Measurements from ENCODE around the gene HJV. TPM values are rescaled to one million over a fixed set of nuclear protein-coding genes. Genes with fewer than 3 reads are reported as not detected.
A peak's percentile ranks its signal among the peaks of the same experiment; 100 is the strongest.

The HJV gene
- total RNA-seq, 2 donors from 2014 or later: not detected

DNA sequence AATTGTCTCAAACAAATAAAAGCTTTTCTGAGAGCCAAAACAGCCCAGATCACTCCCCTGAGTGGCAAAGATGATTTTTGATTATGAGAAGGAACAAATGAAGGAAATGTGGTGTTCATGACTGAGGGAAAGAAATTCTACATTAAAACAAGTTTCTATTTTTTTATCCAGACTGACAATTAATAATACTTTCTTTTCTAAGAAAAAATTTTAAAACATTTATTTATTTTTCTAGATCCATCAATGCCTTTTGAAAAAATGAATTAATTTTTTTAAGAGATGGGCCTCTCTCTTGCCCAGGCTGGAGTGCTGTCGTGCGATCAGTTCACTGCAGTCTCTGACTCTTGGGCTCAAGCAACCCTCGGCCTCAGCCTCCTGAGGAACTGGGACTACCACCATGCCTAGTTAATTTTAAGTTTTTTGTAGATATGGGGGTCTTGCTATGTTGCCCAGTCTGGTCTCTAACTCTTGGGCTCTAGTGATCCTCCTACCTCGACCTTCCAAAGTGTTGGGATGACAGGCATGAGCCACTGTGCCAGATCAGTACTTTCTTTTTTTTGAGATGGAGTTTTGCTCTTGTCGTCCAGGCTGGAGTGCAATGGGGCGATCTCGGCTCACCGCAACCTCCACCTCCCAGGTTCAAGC is 13.9 kb downstream of the HJV start:
- ATAC-seq (no peak), DNase-seq (no peak)
- TF ChIP-seq, protein P1, sequence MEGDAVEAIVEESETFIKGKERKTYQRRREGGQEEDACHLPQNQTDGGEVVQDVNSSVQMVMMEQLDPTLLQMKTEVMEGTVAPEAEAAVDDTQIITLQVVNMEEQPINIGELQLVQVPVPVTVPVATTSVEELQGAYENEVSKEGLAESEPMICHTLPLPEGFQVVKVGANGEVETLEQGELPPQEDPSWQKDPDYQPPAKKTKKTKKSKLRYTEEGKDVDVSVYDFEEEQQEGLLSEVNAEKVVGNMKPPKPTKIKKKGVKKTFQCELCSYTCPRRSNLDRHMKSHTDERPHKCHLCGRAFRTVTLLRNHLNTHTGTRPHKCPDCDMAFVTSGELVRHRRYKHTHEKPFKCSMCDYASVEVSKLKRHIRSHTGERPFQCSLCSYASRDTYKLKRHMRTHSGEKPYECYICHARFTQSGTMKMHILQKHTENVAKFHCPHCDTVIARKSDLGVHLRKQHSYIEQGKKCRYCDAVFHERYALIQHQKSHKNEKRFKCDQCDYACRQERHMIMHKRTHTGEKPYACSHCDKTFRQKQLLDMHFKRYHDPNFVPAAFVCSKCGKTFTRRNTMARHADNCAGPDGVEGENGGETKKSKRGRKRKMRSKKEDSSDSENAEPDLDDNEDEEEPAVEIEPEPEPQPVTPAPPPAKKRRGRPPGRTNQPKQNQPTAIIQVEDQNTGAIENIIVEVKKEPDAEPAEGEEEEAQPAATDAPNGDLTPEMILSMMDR (IDR thresholded peaks at IDR 0.05): peak in 1 of 7 experiments; percentile 5
- no peak for TF ChIP-seq POLR2A (IDR thresholded peaks at IDR 0.05)
- Histone ChIP-seq H3K9me3 (no peaks in the 10 kb centered on the region), H3K4me1 (peaks cover 10% of the 10 kb centered on the region), H3K27me3 (no peaks in the 10 kb centered on the region), H3K27ac (peak overlapping the region in 3 of 4 donors; percentile 6 to 85 (median 68)), H3K36me3 (replicated peaks in 1 of 2; ENCODE audit: insufficient read depth in 1 of 2, low read depth in 2 of 2) (no peaks in the 10 kb centered on the region), H3K4me3 (no peak overlapping the region)
- intact Hi-C loops (cut with DNase I): no loop called here
- WGBS, 2 donors: 68 to 70% methylated on average over 8 of the region's 8 CpGs

DNA sequence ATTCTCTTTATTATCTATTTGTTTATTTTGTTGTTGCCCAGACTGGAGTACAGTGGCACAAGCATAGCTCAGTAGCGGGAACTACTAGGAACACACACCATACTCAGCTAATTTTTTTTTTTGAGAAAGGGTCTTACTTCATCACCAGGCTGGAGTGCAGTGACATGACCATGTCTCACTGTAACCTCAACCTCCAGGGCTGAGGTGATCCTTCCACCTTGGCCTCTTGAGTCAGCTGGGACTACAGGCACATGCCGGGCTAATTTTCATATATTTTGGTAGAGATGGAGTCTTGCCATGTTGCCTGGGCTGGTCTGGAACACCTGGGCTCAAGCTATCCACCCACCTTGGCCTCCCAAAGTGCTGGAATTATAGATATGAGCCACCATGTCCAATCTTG is 19.8 kb downstream of the HJV start:
- H3K27ac ChIP-seq: peak overlapping the region in 1 of 4 donors; percentile 46
- ATAC-seq: no peak
- H3K4me3 ChIP-seq: no peak overlapping the region
- no peak for TF ChIP-seq POLR2A (IDR thresholded peaks at IDR 0.05)
- TF ChIP-seq, protein P1 (IDR thresholded peaks at IDR 0.05): no peak
- WGBS, 2 donors: 95 to 96% methylated on average over 2 of the region's 2 CpGs
- H3K36me3 ChIP-seq (replicated peaks in 1 of 2; ENCODE audit: insufficient read depth in 1 of 2, low read depth in 2 of 2): no peaks in the 10 kb centered on the region
- no peaks in the 10 kb centered on the region for H3K9me3 ChIP-seq
- intact Hi-C loops (cut with DNase I): no loop called here
- H3K27me3 ChIP-seq: no peaks in the 10 kb centered on the region
- no peak for DNase-seq
- H3K4me1 ChIP-seq: peaks cover 41% of the 10 kb centered on the region

DNA sequence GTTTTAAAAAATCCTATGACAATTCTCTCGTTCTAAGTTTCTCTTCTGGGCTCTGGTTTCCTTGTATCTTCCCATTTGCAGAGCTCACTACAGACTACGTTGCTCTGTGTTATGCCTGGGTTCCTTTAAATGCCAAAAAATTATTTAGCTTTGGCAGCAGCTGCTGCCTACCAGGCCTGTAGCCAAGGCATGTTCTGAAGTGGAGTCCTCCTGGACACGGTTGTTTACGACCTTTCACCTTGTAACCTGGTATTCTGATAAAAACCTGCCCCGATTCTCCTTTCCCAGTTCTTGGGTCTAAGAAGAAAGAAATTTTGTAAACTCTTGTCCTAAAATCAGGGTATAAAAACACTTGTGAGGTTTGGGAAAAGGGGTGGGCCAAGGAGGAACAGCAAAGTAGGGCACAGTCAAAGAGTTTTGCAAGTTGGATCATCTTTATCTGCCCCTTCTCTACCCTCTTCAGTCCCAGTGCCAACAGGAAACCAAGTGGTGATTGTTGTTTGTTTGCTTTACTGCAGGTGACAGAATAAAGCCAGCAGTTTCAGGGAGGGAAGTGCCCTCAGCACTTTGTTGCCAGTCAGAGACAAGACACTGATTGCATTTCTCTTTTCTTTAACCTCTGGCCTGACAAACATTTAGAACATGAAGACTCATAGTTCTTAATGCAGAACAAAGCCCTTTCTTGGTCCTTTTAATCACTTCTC is 22.1 kb downstream of the HJV start:
- H3K27me3 ChIP-seq: no peaks in the 10 kb centered on the region
- H3K4me1 ChIP-seq: peaks cover 37% of the 10 kb centered on the region
- DNase-seq: peak; percentile 62 to 77 (median 75)
- intact Hi-C loops (cut with DNase I): no loop called here
- H3K36me3 ChIP-seq (replicated peaks in 1 of 2; ENCODE audit: insufficient read depth in 1 of 2, low read depth in 2 of 2): peaks cover 1 to 4% of the 10 kb centered on the region in 2 donors
- peak overlapping the region; percentile 85 to 98 (median 95) for H3K27ac ChIP-seq
- TF ChIP-seq POLR2A (IDR thresholded peaks at IDR 0.05): peak in 2 of 3 donors; percentile 24 to 28
- TF ChIP-seq, protein P1 (IDR thresholded peaks at IDR 0.05): no peak
- no peak overlapping the region for H3K4me3 ChIP-seq
- peak; percentile 36 for ATAC-seq
- no peaks in the 10 kb centered on the region for H3K9me3 ChIP-seq
- 4 to 8% methylated on average over 5 of the region's 5 CpGs for WGBS, 2 donors

DNA sequence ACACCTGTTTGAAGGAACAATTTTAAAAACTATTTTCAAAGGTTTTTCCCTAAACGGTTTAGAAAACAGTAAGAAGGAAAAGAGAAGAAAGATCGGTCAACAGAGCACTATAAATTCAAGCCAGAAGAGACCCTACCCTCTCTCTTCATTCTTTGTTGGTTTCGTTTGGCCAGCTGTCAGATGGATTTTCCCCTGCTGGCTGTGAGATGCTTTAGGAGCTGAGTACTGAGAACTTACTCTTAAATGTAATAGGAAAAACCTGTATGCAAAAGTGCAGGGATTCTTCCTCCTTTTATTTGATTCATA is 23.9 kb downstream of the HJV start:
- no peak overlapping the region for H3K4me3 ChIP-seq
- no peaks in the 10 kb centered on the region for H3K9me3 ChIP-seq
- peak overlapping the region; percentile 94 to 98 (median 96) for H3K27ac ChIP-seq
- no peak for TF ChIP-seq POLR2A (IDR thresholded peaks at IDR 0.05)
- TF ChIP-seq, protein P1 (IDR thresholded peaks at IDR 0.05): peak in 2 of 7 experiments; percentile 4 to 6
- no peaks in the 10 kb centered on the region for H3K27me3 ChIP-seq
- DNase-seq (no peak), ATAC-seq (no peak)
- H3K4me1 ChIP-seq: peaks cover 46% of the 10 kb centered on the region
- peaks cover 10 to 15% of the 10 kb centered on the region in 2 donors for H3K36me3 ChIP-seq (replicated peaks in 1 of 2; ENCODE audit: insufficient read depth in 1 of 2, low read depth in 2 of 2)
- intact Hi-C loops (cut with DNase I): no loop called here
- 25% methylated on average over 3 of the region's 3 CpGs for WGBS, 2 donors
